ENCODE results near the gene TAS1R2. TPM values are rescaled to one million over a fixed set of nuclear protein-coding genes. Genes with fewer than 3 reads are reported as not detected.
"Not testable (repeated sequence)": the region's sequence is repeated elsewhere in the genome, so short reads cannot be mapped to it uniquely, and the experiment has no call there.

The TAS1R2 gene
- total RNA-seq, 1 donor from 2014 or later = not detected

- Histone ChIP-seq H3K4me1 (no peaks in the 10 kb centered on the region), H2AFZ (replicated peaks) (no peak overlapping the region), H3K79me2 (ENCODE audit: low read depth) (no peaks in the 10 kb centered on the region), H3K4me2 (no peak overlapping the region), H3F3A (ENCODE audit: low read depth) (no peaks in the 10 kb centered on the region), H3K27me3 (peaks cover 32% of the 10 kb centered on the region), H3K27ac (no peak overlapping the region), H3K9ac (no peak overlapping the region), H3K4me3 (no peak overlapping the region), H4K20me1 (ENCODE audit: low read depth) (no peaks in the 10 kb centered on the region), H3K9me3 (ENCODE audit: low read depth) (no peaks in the 10 kb centered on the region), H3K36me3 (no peaks in the 10 kb centered on the region)
- peaks cover 9% of the 10 kb centered on the region for H3K27me3 Mint-ChIP-seq (ENCODE audit: insufficient read depth, low read depth)
- H3K4me3 Mint-ChIP-seq = no peak overlapping the region
- H3K36me3 Mint-ChIP-seq = no peaks in the 10 kb centered on the region
- H3K27ac Mint-ChIP-seq = no peak overlapping the region
- H3K4me1 Mint-ChIP-seq = no peaks in the 10 kb centered on the region
- no peak for DNase-seq (ENCODE audit: low spot score)
- no peak for TF ChIP-seq EZH2phosphoT487 (IDR thresholded peaks at IDR 0.05)
- no peak for TF ChIP-seq CTCF (IDR thresholded peaks at IDR 0.05)
- no peak for TF ChIP-seq EZH2 (IDR thresholded peaks at IDR 0.05)
- H3K9me3 Mint-ChIP-seq = peaks cover 3% of the 10 kb centered on the region
Observed at GRCh38 chr1:18836654-18837053, 22.8 kb downstream of the TAS1R2 start.

DNA sequence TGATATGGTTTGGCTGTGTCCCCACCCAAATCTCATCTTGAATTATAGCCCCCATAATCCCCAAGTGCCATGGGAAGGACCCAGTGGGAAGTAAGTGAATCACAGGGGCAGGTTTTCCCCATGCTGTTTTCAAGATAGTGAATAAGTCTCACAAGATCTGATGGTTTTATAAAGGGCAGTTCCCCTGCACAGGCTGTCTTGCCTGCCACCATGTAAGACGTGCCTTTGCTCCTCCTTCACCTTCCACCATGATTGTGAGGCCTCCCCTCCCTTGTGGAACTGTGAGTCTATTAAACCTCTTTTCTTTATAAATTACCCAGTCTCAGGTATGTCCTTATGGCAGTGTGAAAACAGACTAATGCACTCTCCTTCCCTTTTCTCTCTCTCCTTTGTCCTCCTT lies 27.1 kb downstream of the TAS1R2 start:
- H3K9me3 ChIP-seq (ENCODE audit: low read depth); H3K9me3 Mint-ChIP-seq; H3K27ac Mint-ChIP-seq; H4K20me1 ChIP-seq (ENCODE audit: low read depth); H3K4me3 Mint-ChIP-seq; H3K9ac ChIP-seq; H3K4me2 ChIP-seq; H3K79me2 ChIP-seq (ENCODE audit: low read depth); H3K4me1 ChIP-seq; H3K36me3 Mint-ChIP-seq; H3K4me3 ChIP-seq; H3K4me1 Mint-ChIP-seq; H2AFZ ChIP-seq (replicated peaks); DNase-seq (ENCODE audit: low spot score); H3F3A ChIP-seq (ENCODE audit: low read depth); H3K36me3 ChIP-seq; H3K27ac ChIP-seq: not testable (repeated sequence)
- H3K27me3 ChIP-seq = peaks cover 32% of the 10 kb centered on the region
- H3K27me3 Mint-ChIP-seq (ENCODE audit: insufficient read depth, low read depth) = peaks cover 12% of the 10 kb centered on the region

DNA sequence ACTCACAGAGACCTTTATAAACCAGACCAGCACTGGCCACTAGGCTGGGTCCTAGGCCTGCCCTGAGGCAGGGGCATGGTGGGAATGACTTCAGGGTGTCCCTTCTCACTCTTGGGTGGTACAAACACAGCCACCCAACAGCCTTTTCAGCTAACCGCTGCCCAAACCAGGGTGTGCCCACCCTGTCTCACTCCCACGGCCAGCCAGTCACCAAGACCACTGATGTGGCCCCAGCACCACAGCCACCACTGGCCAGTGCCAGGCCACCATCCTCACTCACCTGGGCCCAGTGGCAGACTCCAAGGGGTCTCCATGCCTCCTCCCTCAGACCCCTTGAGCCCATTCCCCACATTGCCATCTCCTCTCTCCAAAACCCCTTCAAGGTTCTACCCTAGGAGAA lies 27.8 kb downstream of the TAS1R2 start:
- H3K4me1 Mint-ChIP-seq = no peaks in the 10 kb centered on the region
- Histone ChIP-seq H2AFZ (replicated peaks) (no peak overlapping the region), H3K4me1 (no peaks in the 10 kb centered on the region), H3F3A (ENCODE audit: low read depth) (no peaks in the 10 kb centered on the region), H3K9ac (no peak overlapping the region), H3K27ac (no peak overlapping the region), H4K20me1 (ENCODE audit: low read depth) (no peaks in the 10 kb centered on the region), H3K79me2 (ENCODE audit: low read depth) (no peaks in the 10 kb centered on the region), H3K27me3 (peaks cover 32% of the 10 kb centered on the region), H3K9me3 (ENCODE audit: low read depth) (no peaks in the 10 kb centered on the region), H3K4me3 (no peak overlapping the region), H3K4me2 (no peak overlapping the region), H3K36me3 (no peaks in the 10 kb centered on the region)
- TF ChIP-seq EZH2 (IDR thresholded peaks at IDR 0.05) = no peak
- TF ChIP-seq EZH2phosphoT487 (IDR thresholded peaks at IDR 0.05) = no peak
- no peak for TF ChIP-seq CTCF (IDR thresholded peaks at IDR 0.05)
- H3K9me3 Mint-ChIP-seq = peaks cover 12% of the 10 kb centered on the region
- H3K36me3 Mint-ChIP-seq = no peaks in the 10 kb centered on the region
- no peak overlapping the region for H3K4me3 Mint-ChIP-seq
- peaks cover 15% of the 10 kb centered on the region for H3K27me3 Mint-ChIP-seq (ENCODE audit: insufficient read depth, low read depth)
- H3K27ac Mint-ChIP-seq = no peak overlapping the region
- DNase-seq (ENCODE audit: low spot score) = no peak

- no peaks in the 10 kb centered on the region for H3K4me1 Mint-ChIP-seq
- H3K4me1 ChIP-seq = no peaks in the 10 kb centered on the region
- no peak overlapping the region for H3K4me3 ChIP-seq
- no peaks in the 10 kb centered on the region for H3K79me2 ChIP-seq (ENCODE audit: low read depth)
- H3K36me3 Mint-ChIP-seq = no peaks in the 10 kb centered on the region
- H3K9ac ChIP-seq = no peak overlapping the region
- H3K9me3 Mint-ChIP-seq = peaks cover 18% of the 10 kb centered on the region
- no peaks in the 10 kb centered on the region for H4K20me1 ChIP-seq (ENCODE audit: low read depth)
- H3K27ac ChIP-seq = no peak overlapping the region
- no peaks in the 10 kb centered on the region for H3F3A ChIP-seq (ENCODE audit: low read depth)
- DNase-seq (ENCODE audit: low spot score) = no peak
- H3K27me3 Mint-ChIP-seq (ENCODE audit: insufficient read depth, low read depth) = peaks cover 16% of the 10 kb centered on the region
- H3K9me3 ChIP-seq (ENCODE audit: low read depth) = no peaks in the 10 kb centered on the region
- H2AFZ ChIP-seq (replicated peaks) = no peak overlapping the region
- H3K27me3 ChIP-seq = peaks cover 28% of the 10 kb centered on the region
- no peak overlapping the region for H3K27ac Mint-ChIP-seq
- H3K4me3 Mint-ChIP-seq = no peak overlapping the region
- no peak for TF ChIP-seq CTCF (IDR thresholded peaks at IDR 0.05)
- TF ChIP-seq EZH2phosphoT487 (IDR thresholded peaks at IDR 0.05) = no peak
- no peak for TF ChIP-seq EZH2 (IDR thresholded peaks at IDR 0.05)
- no peak overlapping the region for H3K4me2 ChIP-seq
- H3K36me3 ChIP-seq = no peaks in the 10 kb centered on the region
Observed at GRCh38 chr1:18830596-18830995, 28.9 kb downstream of the TAS1R2 start.

Measured in neural progenitor cell (in vitro differentiated cells).